Lower leg skin (tissue), 4 donors: ENCODE data around the gene PLCD3. TPM values are rescaled to one million over a fixed set of nuclear protein-coding genes. Genes with fewer than 3 reads are reported as not detected.
A peak's percentile ranks its signal among the peaks of the same experiment; 100 is the strongest.

ENCODE experiments used
- DNase-seq, 2 donors: peaks; one replicate each; pipeline ENCODE4 v3.0.0-alpha.2; 2019; ENCODE audit warnings: low spot score in 2 of 2
- H3K4me3 ChIP-seq: fragments of 200-600 bp; sonication (generic); 2 replicates; pipeline ENCODE4 v1.5.1; 2017; ENCODE audit warnings: mild to moderate bottlenecking, low read depth; ENCODE audit not compliant: poor library complexity, severe bottlenecking
- CTCF ChIP-seq, 3 donors: fragments of 450-650 bp; IDR thresholded peaks; one replicate each; pipeline ENCODE4 v1.5.1; 2016; ENCODE audit warnings: antibody characterized with exemption in 3 of 3, mild to moderate bottlenecking in 3 of 3, moderate library complexity in 2 of 3
- POLR2A ChIP-seq, 2 donors: fragments of 450-650 bp; IDR thresholded peaks; one replicate each; pipeline ENCODE4 v1.6.1; 2016 to 2017; ENCODE audit warnings: antibody characterized with exemption in 2 of 2, mild to moderate bottlenecking in 1 of 2, moderate library complexity in 1 of 2
- WGBS, 2 donors: methylation state at CpG; one replicate each; pipeline ENCODE4 v1.1.5; 2018; 5-methylcytosine and 5-hydroxymethylcytosine counted together
- intact Hi-C: fragments of 100-400 bp; cut with DNase I; formaldehyde crosslinking; loops from one replicate; pipeline ENCODE4 v1.15.0; 2023; ENCODE audit warnings: low total_unique reads
- total RNA-seq, 4 donors: library from RNA; depleted of rRNA; stranded (reverse); fragments of >200 nt; gene quantifications; one replicate each; pipeline ENCODE4 v1.1.0, GENCODE V29; 2016

PLCD3 gene
- total RNA-seq: 100 to 1,000 TPM in 3 of 4 donors, 10 to 100 TPM in 1; 65.7 to 180 (median 105) TPM

GRCh38 chr17:45132320-45132571, at the start of gene PLCD3:
PLCD3 (minus strand) TSS chr17:45132515; CDS start chr17:45132410, 105 bp downstream.
- no peak for TF ChIP-seq CTCF (IDR thresholded peaks at IDR 0.05)
- TF ChIP-seq POLR2A (IDR thresholded peaks at IDR 0.05): no peak
- DNase-seq: no peak
- intact Hi-C loops: no loop called here
- peak within 1 kb of the TSS; percentile 86 for H3K4me3 ChIP-seq
- no CpG with 5 or more reads among the region's 36 CpGs for whole genome bisulfite sequencing, 2 donors

- TF ChIP-seq POLR2A (IDR thresholded peaks at IDR 0.05): no peak
- TF ChIP-seq CTCF (IDR thresholded peaks at IDR 0.05): no peak
- DNase-seq: no peak
- no peak overlapping the region for H3K4me3 ChIP-seq
- 83 to 86% methylated on average over 7 of the region's 7 CpGs for WGBS, 2 donors
- intact Hi-C loops: no loop called here
Measured at GRCh38 chr17:45177563-45177962, 45.2 kb upstream of the PLCD3 start.

GRCh38 chr17:45175759-45176115, 43.4 kb upstream of the PLCD3 start:
- no peak overlapping the region for H3K4me3 ChIP-seq
- no peak for DNase-seq
- intact Hi-C loops: no loop called here
- TF ChIP-seq CTCF (IDR thresholded peaks at IDR 0.05): no peak
- no peak for TF ChIP-seq POLR2A (IDR thresholded peaks at IDR 0.05)
- WGBS, 2 donors: 72 to 74% methylated on average over 3 of the region's 3 CpGs

- 11 to 13% methylated on average over 10 of the region's 10 CpGs for WGBS, 2 donors
- intact Hi-C loops: no loop called here
- no peak for TF ChIP-seq POLR2A (IDR thresholded peaks at IDR 0.05)
- TF ChIP-seq CTCF (IDR thresholded peaks at IDR 0.05): no peak
- DNase-seq: peak; percentile 53 to 93
- H3K4me3 ChIP-seq: no peak overlapping the region
Measured at GRCh38 chr17:45172541-45173286, 40.4 kb upstream of the PLCD3 start.

GRCh38 chr17:45172232-45172540, 39.9 kb upstream of the PLCD3 start:
- TF ChIP-seq CTCF (IDR thresholded peaks at IDR 0.05): no peak
- DNase-seq: no peak
- no peak overlapping the region for H3K4me3 ChIP-seq
- WGBS, 2 donors: 16 to 31% methylated on average over 5 of the region's 5 CpGs
- intact Hi-C loops: no loop called here
